MCF 10A (cell line): Measurements from ENCODE around the gene TRPM5. TPM values are rescaled to one million over a fixed set of nuclear protein-coding genes. Genes with fewer than 3 reads are reported as not detected.

Experiments used
- BruUV-seq: library from RNA; stranded (reverse); fragments of 400-500 nt; replicated peaks from 2 replicates; lab custom pipeline; 2021; lab: Mats Ljungman, UMichigan
- CTCF ChIA-PET: fragments of 300-600 bp; sonication (Branson Sonifier 250); formaldehyde crosslinking; extraction: SDS; loops from one replicate; lab custom pipeline; 2021; ENCODE audit warnings: antibody characterized with exemption, inconsistent platforms; lab: Yijun Ruan, JAX
- POLR2A ChIA-PET: fragments of 300-600, 350-650 bp; sonication (Branson Sonifier 250); formaldehyde crosslinking; extraction: SDS; loops from one replicate; lab custom pipeline; 2020; ENCODE audit warnings: antibody characterized with exemption, inconsistent platforms; lab: Yijun Ruan, JAX
- DNase-seq: peaks from one replicate; pipeline ENCODE4 v3.0.0-alpha.2; 2018; ENCODE audit not compliant: unreplicated experiment
- H3K27ac Mint-ChIP-seq: one replicate; pipeline ENCODE4 v1.8.0; 2022; ENCODE audit warnings: mild to moderate bottlenecking, low read depth, mixed read lengths; ENCODE audit not compliant: unreplicated experiment
- H3K27me3 Mint-ChIP-seq: one replicate; pipeline ENCODE4 v1.8.0; 2022; ENCODE audit warnings: mixed read lengths; ENCODE audit not compliant: insufficient read depth, unreplicated experiment
- H3K36me3 Mint-ChIP-seq: one replicate; pipeline ENCODE4 v1.8.0; 2022; ENCODE audit warnings: mild to moderate bottlenecking, moderate library complexity, mixed read lengths; ENCODE audit not compliant: insufficient read depth, unreplicated experiment
- H3K4me1 Mint-ChIP-seq: one replicate; pipeline ENCODE4 v1.8.0; 2022; ENCODE audit warnings: mixed read lengths; ENCODE audit not compliant: insufficient read depth, unreplicated experiment
- H3K4me3 Mint-ChIP-seq: one replicate; pipeline ENCODE4 v1.8.0; 2022; ENCODE audit warnings: mild to moderate bottlenecking, moderate library complexity, mixed read lengths; ENCODE audit not compliant: unreplicated experiment
- H3K9me3 Mint-ChIP-seq: one replicate; pipeline ENCODE4 v1.8.0; 2022; ENCODE audit warnings: mixed read lengths; ENCODE audit not compliant: unreplicated experiment
- CTCF ChIP-seq: fragments of 200-600 bp; IDR thresholded peaks from one replicate; pipeline ENCODE4 v1.8.0; 2022; ENCODE audit warnings: antibody characterized with exemption, mild to moderate bottlenecking; ENCODE audit not compliant: unreplicated experiment
- intact Hi-C: fragments of 100-400 bp; cut with micrococcal nuclease; formaldehyde crosslinking; loops from 2 replicates; pipeline ENCODE4 v1.14.1; 2022
- total RNA-seq: library from RNA; stranded (reverse); gene quantifications from 2 replicates; pipeline ENCODE4 v1.2.3, GENCODE V29; 2022

Gene TRPM5
- total RNA-seq, 1 experiment from 2014 or later: not detected

GRCh38 chr11:2427721-2428321 is 16.5 kb downstream of the TRPM5 start:
- no TSS peak for BruUV-seq
- CTCF ChIA-PET: interaction anchor here (0.5 to 5.8 kb wide), 11 partner anchors 8 to 751 kb away, joined by 3 to 76 read pairs (median 3); no protein-coding TSS in a partner anchor
- no peaks in the 10 kb centered on the region for H3K27me3 Mint-ChIP-seq
- no peaks in the 10 kb centered on the region for H3K36me3 Mint-ChIP-seq
- no peaks in the 10 kb centered on the region for H3K4me1 Mint-ChIP-seq
- no peak for TF ChIP-seq CTCF
- no peak overlapping the region for H3K27ac Mint-ChIP-seq
- H3K9me3 Mint-ChIP-seq: no peaks in the 10 kb centered on the region
- POLR2A ChIA-PET: no interaction called here
- no peak overlapping the region for H3K4me3 Mint-ChIP-seq
- intact Hi-C loops: loop anchor here (1.0 kb wide), 1 partner anchor 460 kb away; no protein-coding TSS in a partner anchor
- no peak for DNase-seq

- intact Hi-C loops: no loop called here
- Mint-ChIP-seq H3K27me3 (no peaks in the 10 kb centered on the region), H3K4me3 (no peak overlapping the region), H3K9me3 (no peaks in the 10 kb centered on the region), H3K27ac (no peak overlapping the region), H3K4me1 (no peaks in the 10 kb centered on the region), H3K36me3 (no peaks in the 10 kb centered on the region)
- no TSS peak for BruUV-seq
- CTCF ChIA-PET: interaction anchor here (0.6 to 5.8 kb wide), 9 partner anchors 7 to 585 kb away, joined by 3 to 76 read pairs (median 4); no protein-coding TSS in a partner anchor
- no peak for TF ChIP-seq CTCF
- no peak for DNase-seq
- POLR2A ChIA-PET: no interaction called here
Measured at GRCh38 chr11:2426826-2427521, 17.3 kb downstream of the TRPM5 start.

GRCh38 chr11:2426221-2426620 is 18.1 kb downstream of the TRPM5 start:
- no peak for DNase-seq
- POLR2A ChIA-PET: interaction anchor here (0.7 to 1.0 kb wide), 2 partner anchors 121 to 156 kb away, joined by 3 to 6 read pairs; no protein-coding TSS in a partner anchor
- Mint-ChIP-seq H3K36me3 (no peaks in the 10 kb centered on the region), H3K27me3 (no peaks in the 10 kb centered on the region), H3K27ac (no peak overlapping the region), H3K4me1 (no peaks in the 10 kb centered on the region), H3K4me3 (no peak overlapping the region), H3K9me3 (no peaks in the 10 kb centered on the region)
- CTCF ChIA-PET: interaction anchor here (0.6 to 5.8 kb wide), 6 partner anchors 15 to 586 kb away, joined by 3 to 76 read pairs (median 4); no protein-coding TSS in a partner anchor
- intact Hi-C loops: no loop called here
- no peak for TF ChIP-seq CTCF
- no TSS peak for BruUV-seq

- no peak for TF ChIP-seq CTCF
- DNase-seq: no peak
- intact Hi-C loops: no loop called here
- Mint-ChIP-seq H3K27me3 (no peaks in the 10 kb centered on the region), H3K27ac (no peak overlapping the region), H3K4me1 (no peaks in the 10 kb centered on the region), H3K4me3 (no peak overlapping the region), H3K36me3 (no peaks in the 10 kb centered on the region), H3K9me3 (no peaks in the 10 kb centered on the region)
- ChIA-PET CTCF (interaction anchor here (0.7 to 5.8 kb wide), 4 partner anchors 18 to 485 kb away, joined by 3 to 76 read pairs (median 4); no protein-coding TSS in a partner anchor), POLR2A (interaction anchor here (1.0 kb wide), 1 partner anchor 120 kb away, joined by 6 read pairs; no protein-coding TSS in a partner anchor)
- BruUV-seq: no TSS peak
Measured at GRCh38 chr11:2425506-2425905, 18.8 kb downstream of the TRPM5 start.
